ENCODE results near the gene TMEM88. TPM values are rescaled to one million over a fixed set of nuclear protein-coding genes. Genes with fewer than 3 reads are reported as not detected.

Gene TMEM88
- total and polyA plus RNA-seq, 2 of the 13 experiments (the other 11 are each of a cell fraction or from before 2014, with no cell fraction given), result 0.31 to 0.66 TPM

DNA sequence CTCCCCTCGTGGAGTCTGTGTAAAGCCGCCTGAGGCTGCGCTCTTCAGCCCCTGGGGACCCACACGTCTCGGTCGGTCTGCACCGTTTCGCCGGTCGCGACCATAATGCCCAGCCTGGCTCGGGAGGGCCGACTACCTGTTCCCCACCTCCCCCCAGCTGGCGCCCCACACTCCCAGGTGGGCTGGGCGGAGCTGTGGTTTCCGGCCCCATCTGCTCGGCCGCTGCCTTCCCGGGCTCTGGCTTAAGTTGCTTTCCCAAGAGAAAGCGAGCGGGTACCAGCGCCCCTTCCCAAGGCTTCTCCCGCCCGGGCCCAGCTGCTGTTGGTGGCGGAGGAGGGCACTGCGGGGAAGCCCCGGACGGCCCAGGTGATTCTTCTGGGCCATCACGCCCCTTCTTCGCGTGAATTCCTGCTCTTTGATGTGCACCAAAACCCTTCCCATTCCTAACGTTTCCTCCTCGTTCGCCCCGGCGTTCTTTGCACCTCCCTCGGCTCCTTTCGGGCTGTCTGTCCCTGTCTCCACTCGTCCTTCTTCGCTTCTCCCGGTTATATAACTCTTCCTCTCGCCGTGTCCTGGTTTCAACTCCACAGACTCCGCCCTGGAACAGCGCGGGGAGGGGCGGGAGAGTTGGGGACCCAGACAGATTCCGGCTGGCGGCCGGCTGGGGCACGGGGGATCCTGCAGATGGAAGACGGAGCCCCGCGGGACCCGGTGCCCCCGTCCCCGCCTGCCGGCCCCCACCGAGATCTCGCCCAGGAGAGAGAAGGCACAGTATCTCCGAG, 18.9 kb upstream of the TMEM88 start (continued):
- TF ChIP-seq ZNF609 (CRISPR knock-in tag; IDR thresholded peaks at IDR 0.05; ENCODE audit: borderline replicate concordance) (no peak), GRHL1 (CRISPR knock-in tag; conservative IDR thresholded peaks at IDR 0.05) (no peak), ARID5B (CRISPR knock-in tag; IDR thresholded peaks at IDR 0.05) (no peak), IRX3 (CRISPR knock-in tag; IDR thresholded peaks at IDR 0.05; ENCODE audit: borderline replicate concordance, low read depth) (no peak), TARDBP (CRISPR knock-in tag; IDR thresholded peaks at IDR 0.05) (no peak), HMGA1 (CRISPR knock-in tag; conservative IDR thresholded peaks at IDR 0.05) (no peak), ZNF207 (IDR thresholded peaks at IDR 0.05; ENCODE audit: borderline replicate concordance) (no peak), HNRNPUL1 (IDR thresholded peaks at IDR 0.05; ENCODE audit: low read depth, low read length) (no peak), TSC22D2 (CRISPR knock-in tag; IDR thresholded peaks at IDR 0.05; ENCODE audit: borderline replicate concordance) (no peak), ZNF10 (CRISPR knock-in tag; IDR thresholded peaks at IDR 0.05; ENCODE audit: borderline replicate concordance, low read depth) (no peak)
- TF ChIP-seq, protein P1, sequence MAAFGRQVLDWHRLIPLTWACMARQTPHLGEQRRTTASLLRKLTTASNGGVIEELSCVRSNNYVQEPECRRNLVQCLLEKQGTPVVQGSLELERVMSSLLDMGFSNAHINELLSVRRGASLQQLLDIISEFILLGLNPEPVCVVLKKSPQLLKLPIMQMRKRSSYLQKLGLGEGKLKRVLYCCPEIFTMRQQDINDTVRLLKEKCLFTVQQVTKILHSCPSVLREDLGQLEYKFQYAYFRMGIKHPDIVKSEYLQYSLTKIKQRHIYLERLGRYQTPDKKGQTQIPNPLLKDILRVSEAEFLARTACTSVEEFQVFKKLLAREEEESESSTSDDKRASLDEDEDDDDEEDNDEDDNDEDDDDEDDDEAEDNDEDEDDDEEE (CRISPR knock-in tag; IDR thresholded peaks at IDR 0.05), result no peak
- TF ChIP-seq, protein P2, sequence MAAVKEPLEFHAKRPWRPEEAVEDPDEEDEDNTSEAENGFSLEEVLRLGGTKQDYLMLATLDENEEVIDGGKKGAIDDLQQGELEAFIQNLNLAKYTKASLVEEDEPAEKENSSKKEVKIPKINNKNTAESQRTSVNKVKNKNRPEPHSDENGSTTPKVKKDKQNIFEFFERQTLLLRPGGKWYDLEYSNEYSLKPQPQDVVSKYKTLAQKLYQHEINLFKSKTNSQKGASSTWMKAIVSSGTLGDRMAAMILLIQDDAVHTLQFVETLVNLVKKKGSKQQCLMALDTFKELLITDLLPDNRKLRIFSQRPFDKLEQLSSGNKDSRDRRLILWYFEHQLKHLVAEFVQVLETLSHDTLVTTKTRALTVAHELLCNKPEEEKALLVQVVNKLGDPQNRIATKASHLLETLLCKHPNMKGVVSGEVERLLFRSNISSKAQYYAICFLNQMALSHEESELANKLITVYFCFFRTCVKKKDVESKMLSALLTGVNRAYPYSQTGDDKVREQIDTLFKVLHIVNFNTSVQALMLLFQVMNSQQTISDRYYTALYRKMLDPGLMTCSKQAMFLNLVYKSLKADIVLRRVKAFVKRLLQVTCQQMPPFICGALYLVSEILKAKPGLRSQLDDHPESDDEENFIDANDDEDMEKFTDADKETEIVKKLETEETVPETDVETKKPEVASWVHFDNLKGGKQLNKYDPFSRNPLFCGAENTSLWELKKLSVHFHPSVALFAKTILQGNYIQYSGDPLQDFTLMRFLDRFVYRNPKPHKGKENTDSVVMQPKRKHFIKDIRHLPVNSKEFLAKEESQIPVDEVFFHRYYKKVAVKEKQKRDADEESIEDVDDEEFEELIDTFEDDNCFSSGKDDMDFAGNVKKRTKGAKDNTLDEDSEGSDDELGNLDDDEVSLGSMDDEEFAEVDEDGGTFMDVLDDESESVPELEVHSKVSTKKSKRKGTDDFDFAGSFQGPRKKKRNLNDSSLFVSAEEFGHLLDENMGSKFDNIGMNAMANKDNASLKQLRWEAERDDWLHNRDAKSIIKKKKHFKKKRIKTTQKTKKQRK (IDR thresholded peaks at IDR 0.05; ENCODE audit: low read length), result no peak

Data from HepG2 (cell line).